Measurements from ENCODE around the gene SYNM.

The SYNM gene

GRCh38 chr15:99142562-99142961, 37.7 kb downstream of the SYNM start:
- Histone ChIP-seq H3K27me3 (ENCODE audit: control insufficient read depth, insufficient read depth, low read length, poor library complexity, severe bottlenecking) (no peaks in the 10 kb centered on the region), H3K27ac (ENCODE audit: insufficient read depth, low read depth, low read length, poor library complexity, severe bottlenecking) (no peak overlapping the region)
- WGBS, 2 experiments: 22 to 37% methylated on average over 2 to 3 of the region's 5 CpGs

GRCh38 chr15:99143242-99143641, 38.4 kb downstream of the SYNM start:
- Histone ChIP-seq H3K27me3 (ENCODE audit: control insufficient read depth, insufficient read depth, low read length, poor library complexity, severe bottlenecking) (no peaks in the 10 kb centered on the region), H3K36me3 (ENCODE audit: control insufficient read depth, insufficient read depth, low read length) (no peaks in the 10 kb centered on the region), H3K9me3 (ENCODE audit: control insufficient read depth, low read length) (no peaks in the 10 kb centered on the region), H3K4me1 (ENCODE audit: control insufficient read depth, insufficient read depth, low read length) (peaks cover 18% of the 10 kb centered on the region), H3K4me3 (ENCODE audit: insufficient read depth, low read depth, low read length) (no peak overlapping the region), H3K27ac (ENCODE audit: insufficient read depth, low read depth, low read length, poor library complexity, severe bottlenecking) (no peak overlapping the region)
- WGBS, 2 experiments: 35 to 44% methylated on average over 3 of the region's 3 CpGs

More at GRCh38 chr15:99142562-99142961, 37.7 kb downstream of the SYNM start:
- H3K9me3 ChIP-seq (ENCODE audit: control insufficient read depth, low read length): no peaks in the 10 kb centered on the region
- H3K36me3 ChIP-seq (ENCODE audit: control insufficient read depth, insufficient read depth, low read length): no peaks in the 10 kb centered on the region
- no peak overlapping the region for H3K4me3 ChIP-seq (ENCODE audit: insufficient read depth, low read depth, low read length)
- peaks cover 18% of the 10 kb centered on the region for H3K4me1 ChIP-seq (ENCODE audit: control insufficient read depth, insufficient read depth, low read length)

- WGBS, 2 experiments: 87% methylated on average over 7 of the region's 7 CpGs
Measured at GRCh38 chr15:99143655-99144610, 39.1 kb downstream of the SYNM start.

GRCh38 chr15:99145005-99145404, 40.1 kb downstream of the SYNM start:
- 93 to 97% methylated on average over 9 to 10 of the region's 10 CpGs for WGBS, 2 experiments
- no peak overlapping the region for H3K4me3 ChIP-seq (ENCODE audit: insufficient read depth, low read depth, low read length)
- H3K27me3 ChIP-seq (ENCODE audit: control insufficient read depth, insufficient read depth, low read length, poor library complexity, severe bottlenecking): no peaks in the 10 kb centered on the region
- H3K36me3 ChIP-seq (ENCODE audit: control insufficient read depth, insufficient read depth, low read length): no peaks in the 10 kb centered on the region
- H3K4me1 ChIP-seq (ENCODE audit: control insufficient read depth, insufficient read depth, low read length): peaks cover 24% of the 10 kb centered on the region
- H3K27ac ChIP-seq (ENCODE audit: insufficient read depth, low read depth, low read length, poor library complexity, severe bottlenecking): no peak overlapping the region
- no peaks in the 10 kb centered on the region for H3K9me3 ChIP-seq (ENCODE audit: control insufficient read depth, low read length)

More at GRCh38 chr15:99143655-99144610, 39.1 kb downstream of the SYNM start:
- Histone ChIP-seq H3K4me1 (ENCODE audit: control insufficient read depth, insufficient read depth, low read length) (peaks cover 22% of the 10 kb centered on the region), H3K9me3 (ENCODE audit: control insufficient read depth, low read length) (no peaks in the 10 kb centered on the region), H3K27ac (ENCODE audit: insufficient read depth, low read depth, low read length, poor library complexity, severe bottlenecking) (peak overlapping the region; percentile 47), H3K36me3 (ENCODE audit: control insufficient read depth, insufficient read depth, low read length) (no peaks in the 10 kb centered on the region), H3K4me3 (ENCODE audit: insufficient read depth, low read depth, low read length) (no peak overlapping the region), H3K27me3 (ENCODE audit: control insufficient read depth, insufficient read depth, low read length, poor library complexity, severe bottlenecking) (no peaks in the 10 kb centered on the region)

GRCh38 chr15:99145778-99146177, 40.9 kb downstream of the SYNM start:
- Histone ChIP-seq H3K36me3 (ENCODE audit: control insufficient read depth, insufficient read depth, low read length) (no peaks in the 10 kb centered on the region), H3K27me3 (ENCODE audit: control insufficient read depth, insufficient read depth, low read length, poor library complexity, severe bottlenecking) (no peaks in the 10 kb centered on the region), H3K9me3 (ENCODE audit: control insufficient read depth, low read length) (no peaks in the 10 kb centered on the region), H3K27ac (ENCODE audit: insufficient read depth, low read depth, low read length, poor library complexity, severe bottlenecking) (no peak overlapping the region), H3K4me3 (ENCODE audit: insufficient read depth, low read depth, low read length) (no peak overlapping the region), H3K4me1 (ENCODE audit: control insufficient read depth, insufficient read depth, low read length) (peaks cover 24% of the 10 kb centered on the region)
- WGBS, 2 experiments: 92 to 95% methylated on average over 6 of the region's 6 CpGs

- no peaks in the 10 kb centered on the region for H3K36me3 ChIP-seq (ENCODE audit: control insufficient read depth, insufficient read depth, low read length)
- peaks cover 24% of the 10 kb centered on the region for H3K4me1 ChIP-seq (ENCODE audit: control insufficient read depth, insufficient read depth, low read length)
- H3K27ac ChIP-seq (ENCODE audit: insufficient read depth, low read depth, low read length, poor library complexity, severe bottlenecking): no peak overlapping the region
- no peak overlapping the region for H3K4me3 ChIP-seq (ENCODE audit: insufficient read depth, low read depth, low read length)
- WGBS, 2 experiments: 84 to 86% methylated on average over 5 of the region's 5 CpGs
- H3K27me3 ChIP-seq (ENCODE audit: control insufficient read depth, insufficient read depth, low read length, poor library complexity, severe bottlenecking): no peaks in the 10 kb centered on the region
- no peaks in the 10 kb centered on the region for H3K9me3 ChIP-seq (ENCODE audit: control insufficient read depth, low read length)
Measured at GRCh38 chr15:99146661-99147060, 41.8 kb downstream of the SYNM start.

- no peak overlapping the region for H3K4me3 ChIP-seq (ENCODE audit: insufficient read depth, low read depth, low read length)
- no peaks in the 10 kb centered on the region for H3K36me3 ChIP-seq (ENCODE audit: control insufficient read depth, insufficient read depth, low read length)
- peaks cover 13% of the 10 kb centered on the region for H3K4me1 ChIP-seq (ENCODE audit: control insufficient read depth, insufficient read depth, low read length)
- H3K27ac ChIP-seq (ENCODE audit: insufficient read depth, low read depth, low read length, poor library complexity, severe bottlenecking): no peak overlapping the region
- H3K27me3 ChIP-seq (ENCODE audit: control insufficient read depth, insufficient read depth, low read length, poor library complexity, severe bottlenecking): no peaks in the 10 kb centered on the region
- H3K9me3 ChIP-seq (ENCODE audit: control insufficient read depth, low read length): no peaks in the 10 kb centered on the region
- WGBS, 2 experiments: 88 to 92% methylated on average over 7 of the region's 7 CpGs
Measured at GRCh38 chr15:99148851-99149276, 44.0 kb downstream of the SYNM start.

- 91 to 94% methylated on average over 4 of the region's 4 CpGs for WGBS, 2 experiments
Measured at GRCh38 chr15:99149366-99149765, 44.5 kb downstream of the SYNM start.

GRCh38 chr15:99151156-99151555, 46.3 kb downstream of the SYNM start:
- no peak overlapping the region for H3K4me3 ChIP-seq (ENCODE audit: insufficient read depth, low read depth, low read length)
- H3K27me3 ChIP-seq (ENCODE audit: control insufficient read depth, insufficient read depth, low read length, poor library complexity, severe bottlenecking): no peaks in the 10 kb centered on the region
- H3K36me3 ChIP-seq (ENCODE audit: control insufficient read depth, insufficient read depth, low read length): no peaks in the 10 kb centered on the region
- H3K4me1 ChIP-seq (ENCODE audit: control insufficient read depth, insufficient read depth, low read length): peaks cover 6% of the 10 kb centered on the region
- H3K27ac ChIP-seq (ENCODE audit: insufficient read depth, low read depth, low read length, poor library complexity, severe bottlenecking): no peak overlapping the region
- no peaks in the 10 kb centered on the region for H3K9me3 ChIP-seq (ENCODE audit: control insufficient read depth, low read length)
- WGBS, 2 experiments: 91 to 98% methylated on average over 2 of the region's 2 CpGs

More at GRCh38 chr15:99149366-99149765, 44.5 kb downstream of the SYNM start:
- Histone ChIP-seq H3K4me3 (ENCODE audit: insufficient read depth, low read depth, low read length) (no peak overlapping the region), H3K9me3 (ENCODE audit: control insufficient read depth, low read length) (no peaks in the 10 kb centered on the region), H3K27ac (ENCODE audit: insufficient read depth, low read depth, low read length, poor library complexity, severe bottlenecking) (no peak overlapping the region), H3K36me3 (ENCODE audit: control insufficient read depth, insufficient read depth, low read length) (no peaks in the 10 kb centered on the region), H3K4me1 (ENCODE audit: control insufficient read depth, insufficient read depth, low read length) (peaks cover 8% of the 10 kb centered on the region), H3K27me3 (ENCODE audit: control insufficient read depth, insufficient read depth, low read length, poor library complexity, severe bottlenecking) (no peaks in the 10 kb centered on the region)

GRCh38 chr15:99153026-99153535, 48.2 kb downstream of the SYNM start:
- Histone ChIP-seq H3K27ac (ENCODE audit: insufficient read depth, low read depth, low read length, poor library complexity, severe bottlenecking) (no peak overlapping the region), H3K9me3 (ENCODE audit: control insufficient read depth, low read length) (no peaks in the 10 kb centered on the region), H3K4me3 (ENCODE audit: insufficient read depth, low read depth, low read length) (no peak overlapping the region), H3K36me3 (ENCODE audit: control insufficient read depth, insufficient read depth, low read length) (no peaks in the 10 kb centered on the region), H3K4me1 (ENCODE audit: control insufficient read depth, insufficient read depth, low read length) (peaks cover 6% of the 10 kb centered on the region), H3K27me3 (ENCODE audit: control insufficient read depth, insufficient read depth, low read length, poor library complexity, severe bottlenecking) (no peaks in the 10 kb centered on the region)
- WGBS, 2 experiments: 80 to 91% methylated on average over 5 to 6 of the region's 6 CpGs

Measured in ectodermal cell (in vitro differentiated cells).